ENCODE measurements around the gene THAP12.
"Not testable (repeated sequence)": the region's sequence is repeated elsewhere in the genome, so short reads cannot be mapped to it uniquely, and the experiment has no call there.

The THAP12 gene

DNA sequence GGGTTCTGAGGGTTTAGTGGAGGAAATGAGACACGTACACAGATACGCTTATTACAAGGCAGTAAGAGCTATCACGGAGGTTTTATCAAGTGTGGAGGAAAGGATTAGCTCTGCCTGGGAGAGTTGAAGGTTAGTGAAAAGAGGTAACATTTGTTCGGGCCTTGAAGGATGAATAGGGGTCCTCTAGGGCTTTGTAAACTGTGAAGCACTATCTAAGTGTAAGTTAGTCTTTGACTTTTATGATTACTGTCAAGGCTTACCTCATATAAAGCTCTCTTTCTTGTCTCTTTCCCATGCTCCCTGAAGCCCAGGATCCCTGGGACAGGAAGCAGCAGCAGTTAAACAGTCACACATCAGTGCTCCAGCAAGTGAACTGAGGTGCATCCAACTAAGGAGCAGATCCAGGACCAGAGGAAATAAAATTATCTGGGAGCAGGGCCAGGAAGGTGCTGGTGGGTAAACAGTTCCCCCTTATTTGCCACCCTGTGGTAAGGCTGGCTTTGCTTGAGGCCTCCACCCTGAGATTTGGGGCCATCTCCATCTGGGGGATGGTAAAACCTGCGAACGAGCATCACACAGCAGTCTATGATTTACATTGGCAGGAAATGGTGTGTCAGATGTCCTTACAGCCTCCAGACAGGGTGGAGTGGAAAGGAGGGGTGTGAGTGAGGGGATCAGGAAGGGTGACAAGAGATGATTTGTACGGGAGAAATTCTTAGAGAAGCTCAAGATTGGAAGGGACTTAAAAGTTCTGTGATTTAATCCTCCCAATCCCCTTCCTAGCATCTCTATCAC is 27.4 kb upstream of the THAP12 start:
- H3K4me3 ChIP-seq (ENCODE audit: low read depth, low read length): no peak overlapping the region
- TF ChIP-seq, protein P1, sequence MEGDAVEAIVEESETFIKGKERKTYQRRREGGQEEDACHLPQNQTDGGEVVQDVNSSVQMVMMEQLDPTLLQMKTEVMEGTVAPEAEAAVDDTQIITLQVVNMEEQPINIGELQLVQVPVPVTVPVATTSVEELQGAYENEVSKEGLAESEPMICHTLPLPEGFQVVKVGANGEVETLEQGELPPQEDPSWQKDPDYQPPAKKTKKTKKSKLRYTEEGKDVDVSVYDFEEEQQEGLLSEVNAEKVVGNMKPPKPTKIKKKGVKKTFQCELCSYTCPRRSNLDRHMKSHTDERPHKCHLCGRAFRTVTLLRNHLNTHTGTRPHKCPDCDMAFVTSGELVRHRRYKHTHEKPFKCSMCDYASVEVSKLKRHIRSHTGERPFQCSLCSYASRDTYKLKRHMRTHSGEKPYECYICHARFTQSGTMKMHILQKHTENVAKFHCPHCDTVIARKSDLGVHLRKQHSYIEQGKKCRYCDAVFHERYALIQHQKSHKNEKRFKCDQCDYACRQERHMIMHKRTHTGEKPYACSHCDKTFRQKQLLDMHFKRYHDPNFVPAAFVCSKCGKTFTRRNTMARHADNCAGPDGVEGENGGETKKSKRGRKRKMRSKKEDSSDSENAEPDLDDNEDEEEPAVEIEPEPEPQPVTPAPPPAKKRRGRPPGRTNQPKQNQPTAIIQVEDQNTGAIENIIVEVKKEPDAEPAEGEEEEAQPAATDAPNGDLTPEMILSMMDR (IDR thresholded peaks at IDR 0.05; ENCODE audit: low read depth, low read length): no peak

DNA sequence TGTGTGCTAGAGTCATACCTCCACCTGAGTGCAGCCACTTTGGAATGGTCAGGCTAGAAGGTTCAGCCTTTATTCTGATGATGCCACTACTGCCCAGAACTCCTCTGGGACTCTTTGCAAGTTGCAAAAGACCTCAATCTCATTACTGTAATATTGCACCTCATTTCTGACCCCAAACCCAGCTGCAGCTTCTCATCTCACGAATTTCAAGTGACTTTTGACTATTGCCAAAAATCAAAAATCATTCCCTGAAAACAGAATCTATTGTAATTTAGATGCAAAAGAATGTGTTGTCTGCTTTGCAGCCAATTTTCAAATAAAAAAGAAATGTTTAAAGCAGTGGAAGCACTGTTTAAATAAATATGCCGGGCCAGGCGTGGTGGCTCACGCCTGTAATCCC is 25.4 kb upstream of the THAP12 start:
- H3K4me3 ChIP-seq (ENCODE audit: low read depth, low read length): no peak overlapping the region
- TF ChIP-seq, protein P1 (IDR thresholded peaks at IDR 0.05; ENCODE audit: low read depth, low read length): no peak

DNA sequence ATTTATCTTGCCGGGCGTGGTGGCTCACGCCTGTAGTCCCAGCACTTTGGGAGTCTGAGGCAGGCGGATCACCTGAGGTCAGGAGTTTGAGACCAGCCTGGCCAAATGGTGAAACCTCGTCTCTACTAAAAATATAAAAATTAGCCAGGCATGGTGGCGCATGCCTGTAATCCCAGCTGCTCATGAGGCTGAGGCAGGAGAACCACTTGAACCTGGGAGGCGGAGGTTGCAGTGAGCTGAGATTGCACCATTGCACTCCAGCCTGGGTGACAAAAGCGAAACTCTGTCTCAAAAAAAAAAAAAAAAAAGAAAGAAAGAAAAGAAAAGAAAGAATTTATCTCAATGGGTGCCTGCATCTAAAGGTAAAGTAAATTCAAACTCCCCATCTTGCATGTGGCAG is 20.6 kb upstream of the THAP12 start:
- not testable (repeated sequence) for H3K4me3 ChIP-seq (ENCODE audit: low read depth, low read length)

DNA sequence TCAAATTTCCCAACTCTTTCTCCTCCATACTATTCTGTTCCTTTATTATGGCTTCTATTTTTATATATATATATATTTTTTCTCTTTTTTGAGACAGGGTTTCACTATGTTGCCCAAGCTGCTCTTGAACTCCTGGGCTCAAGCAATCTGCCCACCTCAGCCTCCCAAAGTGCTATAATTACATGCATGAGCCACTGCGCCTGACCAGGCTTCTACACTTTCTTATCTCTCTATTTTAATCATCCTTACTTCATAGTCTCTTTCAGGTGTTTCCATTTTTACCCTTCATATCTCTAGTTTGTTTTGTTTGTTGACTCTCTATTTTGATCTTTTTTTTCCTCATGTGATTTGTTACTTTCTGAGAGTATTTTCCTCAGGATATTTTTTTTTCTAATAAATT is 20.0 kb upstream of the THAP12 start:
- TF ChIP-seq, protein P1 (IDR thresholded peaks at IDR 0.05; ENCODE audit: low read depth, low read length): no peak
- H3K4me3 ChIP-seq (ENCODE audit: low read depth, low read length): no peak overlapping the region

DNA sequence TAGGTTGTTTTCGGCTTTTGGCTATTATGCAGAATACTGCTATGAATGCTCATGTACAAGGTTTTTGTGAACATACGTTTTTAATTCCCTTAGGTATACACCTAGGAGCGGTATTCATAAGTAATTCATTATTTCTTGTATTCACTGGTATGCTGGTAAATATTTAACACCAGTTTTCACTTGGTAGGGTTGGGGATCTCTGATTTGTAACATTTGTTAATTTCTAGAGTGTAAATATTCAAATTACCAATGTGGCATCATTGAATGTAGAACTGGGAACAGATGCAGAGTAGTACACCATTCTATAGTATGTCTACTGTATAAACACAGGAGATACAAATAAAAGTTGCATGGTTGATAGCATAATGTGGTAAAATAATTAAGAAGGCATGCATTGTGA is 16.5 kb upstream of the THAP12 start:
- TF ChIP-seq, protein P1 (IDR thresholded peaks at IDR 0.05; ENCODE audit: low read depth, low read length): no peak
- H3K4me3 ChIP-seq (ENCODE audit: low read depth, low read length): no peak overlapping the region

DNA sequence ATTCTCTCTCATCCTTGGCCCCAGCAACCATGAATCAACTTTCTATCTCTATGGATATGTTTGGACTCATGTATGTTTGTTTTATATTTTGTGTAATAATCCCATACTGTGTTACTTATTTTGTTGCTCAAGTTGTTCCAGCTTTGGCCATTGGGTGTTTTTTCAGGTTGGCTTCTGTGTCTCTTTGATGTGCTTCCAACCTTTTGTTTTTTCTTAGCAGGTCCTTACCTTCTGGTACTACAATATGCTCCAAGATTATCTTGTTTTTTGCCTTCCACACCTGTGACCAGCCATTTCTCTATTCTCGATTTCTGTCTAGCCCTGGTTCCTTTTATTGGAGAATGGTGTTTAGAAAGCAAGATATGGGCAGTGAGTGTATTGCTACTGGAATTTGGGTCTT is 14.4 kb upstream of the THAP12 start:
- no peak overlapping the region for H3K4me3 ChIP-seq (ENCODE audit: low read depth, low read length)
- TF ChIP-seq, protein P1 (IDR thresholded peaks at IDR 0.05; ENCODE audit: low read depth, low read length): no peak

DNA sequence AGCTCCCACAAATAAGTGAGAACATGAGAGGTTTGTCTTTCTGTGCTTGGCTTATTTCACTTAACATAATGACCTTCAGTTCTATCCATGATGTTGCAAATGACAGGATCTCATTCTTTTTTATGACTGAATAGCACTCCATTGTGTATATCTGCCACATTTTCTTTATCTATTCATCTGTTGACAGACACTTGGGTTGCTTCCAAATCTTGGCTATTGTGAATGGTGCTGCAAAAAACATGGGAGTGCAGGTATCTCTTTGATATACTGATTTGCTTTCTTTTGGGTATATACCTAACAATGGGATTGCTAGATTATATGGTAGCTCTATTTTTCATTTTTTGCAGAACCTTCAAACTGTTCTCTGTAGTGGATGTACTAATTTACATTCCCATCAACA is 13.5 kb upstream of the THAP12 start:
- H3K4me3 ChIP-seq (ENCODE audit: low read depth, low read length): no peak overlapping the region
- TF ChIP-seq, protein P1 (IDR thresholded peaks at IDR 0.05; ENCODE audit: low read depth, low read length): no peak

DNA sequence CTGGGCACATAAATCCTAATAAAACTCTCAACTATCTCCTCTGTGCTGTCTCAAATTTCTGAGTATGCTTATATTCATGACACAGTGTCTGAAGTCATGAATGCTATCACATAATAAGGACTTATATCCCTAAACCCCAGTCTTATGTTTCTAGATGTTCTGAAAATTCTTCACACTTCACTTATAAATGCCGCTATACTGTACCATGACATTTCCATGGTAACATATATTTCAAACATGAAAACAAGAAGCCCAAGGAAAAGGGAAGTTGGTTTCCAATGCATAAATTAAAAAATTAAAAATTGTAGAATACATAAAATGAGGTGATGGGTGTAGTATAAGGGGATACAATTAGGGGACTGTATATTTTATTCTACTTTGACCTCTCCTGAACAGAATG is 11.9 kb upstream of the THAP12 start:
- TF ChIP-seq, protein P1 (IDR thresholded peaks at IDR 0.05; ENCODE audit: low read depth, low read length): no peak
- no peak overlapping the region for H3K4me3 ChIP-seq (ENCODE audit: low read depth, low read length)

Data from WI38 (cell line).